H1 (cell line): ENCODE measurements around the gene INPPL1. TPM values are rescaled to one million over a fixed set of nuclear protein-coding genes. Genes with fewer than 3 reads are reported as not detected.

Experiments
- CBX5 ChIP-seq: fragments of 300-800, 300-1000 bp; sonication (generic); IDR thresholded peaks from 2 replicates; pipeline ENCODE4 v1.7.1; 2016; ENCODE audit warnings: antibody characterized with exemption, low read length, low read depth
- CEBPB ChIP-seq: IDR thresholded peaks from 2 replicates; pipeline ENCODE4 v1.6.1; 2012; ENCODE audit warnings: low read depth, low read length
- GTF2F1 ChIP-seq: IDR thresholded peaks from 2 replicates; pipeline ENCODE4 v1.6.1; 2012; ENCODE audit warnings: low read depth, low read length, improper control_type of control experiment, borderline replicate concordance
- JUND ChIP-seq: IDR thresholded peaks from 2 replicates; pipeline ENCODE4 v1.6.1; 2011; ENCODE audit warnings: mild to moderate bottlenecking, improper control_type of control experiment, low read length
- polyA plus RNA-seq, 7 experiments: library from polyadenylated mRNA; depleted of rRNA in 3 of 7; stranded (reverse) in 5 of 7; unstranded in 2 of 7; fragments of >200 nt in 5 of 7; fragments of 200-250 nt in 2 of 7; gene quantifications; 1 replicate in 5 of 7; 2 replicates in 1 of 7; 4 replicates in 1 of 7; pipeline versions ENCODE4 v1.2.1 to v1.2.3, GENCODE V29; 2011 to 2013; ENCODE audit warnings: missing spikeins in 2 of 7, mixed read lengths in 2 of 7
- total RNA-seq: library from RNA; stranded (reverse); fragmentation: NEBNext Ultra II Directional; extraction: Animal tissue kit (Norgen Biotek cat#: 25700); gene quantifications from 2 replicates; pipeline ENCODE4 v1.2.1, GENCODE V29; 2021
- TF ChIP-seq, protein P1 (sequence below): IDR thresholded peaks from 2 replicates; pipeline ENCODE4 v1.6.1; 2012; ENCODE audit warnings: low read length, inconsistent platforms

INPPL1 gene
- total and polyA plus RNA-seq, 2 of the 8 experiments (the other 6 are each of a cell fraction or from before 2014, with no cell fraction given): 54.5 to 79.5 TPM

DNA sequence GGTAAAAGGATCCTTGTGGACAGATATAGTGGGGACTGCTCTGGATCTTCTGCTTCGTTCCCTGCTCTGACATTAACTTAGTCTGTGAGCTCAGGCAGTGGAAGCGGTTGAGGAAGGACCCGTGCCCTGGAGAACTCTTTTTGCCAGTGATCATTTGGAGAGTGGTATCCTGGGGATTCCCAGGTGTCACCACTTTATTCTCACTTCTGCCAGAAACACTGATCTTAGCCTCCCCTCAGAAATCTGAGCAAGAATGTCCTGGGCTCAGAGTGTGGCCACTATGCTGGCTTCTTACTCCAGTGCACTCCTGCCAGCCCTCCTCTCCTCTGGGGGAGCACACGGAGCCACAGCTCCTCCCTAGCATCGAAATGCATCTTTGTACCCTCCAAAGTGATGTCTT lies 27.0 kb downstream of the INPPL1 start (continued):
- TF ChIP-seq, protein P1, sequence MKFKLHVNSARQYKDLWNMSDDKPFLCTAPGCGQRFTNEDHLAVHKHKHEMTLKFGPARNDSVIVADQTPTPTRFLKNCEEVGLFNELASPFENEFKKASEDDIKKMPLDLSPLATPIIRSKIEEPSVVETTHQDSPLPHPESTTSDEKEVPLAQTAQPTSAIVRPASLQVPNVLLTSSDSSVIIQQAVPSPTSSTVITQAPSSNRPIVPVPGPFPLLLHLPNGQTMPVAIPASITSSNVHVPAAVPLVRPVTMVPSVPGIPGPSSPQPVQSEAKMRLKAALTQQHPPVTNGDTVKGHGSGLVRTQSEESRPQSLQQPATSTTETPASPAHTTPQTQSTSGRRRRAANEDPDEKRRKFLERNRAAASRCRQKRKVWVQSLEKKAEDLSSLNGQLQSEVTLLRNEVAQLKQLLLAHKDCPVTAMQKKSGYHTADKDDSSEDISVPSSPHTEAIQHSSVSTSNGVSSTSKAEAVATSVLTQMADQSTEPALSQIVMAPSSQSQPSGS: no peak
- TF ChIP-seq GTF2F1: no peak
- no peak for TF ChIP-seq JUND
- no peak for TF ChIP-seq CEBPB
- TF ChIP-seq CBX5: no peak
- TF ChIP-seq, all 59 proteins: peak for 0
